Lung (tissue), 12 donors: Measurements from ENCODE around the gene SYNPO2. TPM values are rescaled to one million over a fixed set of nuclear protein-coding genes. Genes with fewer than 3 reads are reported as not detected.

Source experiments
- ATAC-seq: fragments of 200-7000 bp; cut with Tn5 transposase; one replicate; pipeline ENCODE4 v1.9.1; 2020; ENCODE audit warnings: moderate number of reproducible peaks; ENCODE audit not compliant: insufficient read depth, low FRiP score
- DNase-seq, 3 donors: peaks; one replicate each; pipeline ENCODE4 v3.0.0-alpha.2; 2013 to 2017
- H3K27ac ChIP-seq, 2 donors: one replicate each; pipeline ENCODE4 v1.5.1; 2013; ENCODE audit warnings: mild to moderate bottlenecking in 2 of 2, moderate library complexity in 2 of 2, control low read depth in 1 of 2, inconsistent platforms in 1 of 2, low read depth in 1 of 2, low read length in 1 of 2
- H3K27me3 ChIP-seq, 3 donors: one replicate each; pipeline ENCODE4 v1.5.1; 2013; ENCODE audit warnings: low read length in 2 of 3; ENCODE audit not compliant: control insufficient read depth in 3 of 3, insufficient read depth in 3 of 3
- H3K36me3 ChIP-seq, 4 donors: one replicate each; pipeline ENCODE4 v1.5.1; 2013; ENCODE audit warnings: low read length in 4 of 4, mild to moderate bottlenecking in 1 of 4, moderate library complexity in 1 of 4; ENCODE audit not compliant: control insufficient read depth in 4 of 4, insufficient read depth in 4 of 4
- H3K4me1 ChIP-seq, 5 donors: one replicate each; pipeline ENCODE4 v1.5.1; 2013; ENCODE audit warnings: low read length in 5 of 5, mild to moderate bottlenecking in 2 of 5, moderate library complexity in 1 of 5; ENCODE audit not compliant: control insufficient read depth in 5 of 5, insufficient read depth in 5 of 5
- H3K4me3 ChIP-seq: one replicate; pipeline ENCODE4 v1.5.1; 2013; ENCODE audit warnings: mild to moderate bottlenecking, control low read depth, moderate library complexity
- H3K9ac ChIP-seq, 2 donors: one replicate each; pipeline ENCODE4 v1.5.1; 2013; ENCODE audit warnings: low read length in 2 of 2, control low read depth in 1 of 2; ENCODE audit not compliant: insufficient read depth in 1 of 2
- H3K9me3 ChIP-seq, 4 donors: one replicate each; pipeline ENCODE4 v1.5.1; 2013; ENCODE audit warnings: low read length in 3 of 4, mild to moderate bottlenecking in 1 of 4, moderate library complexity in 1 of 4; ENCODE audit not compliant: control insufficient read depth in 4 of 4, insufficient read depth in 3 of 4
- WGBS, 2 donors: extraction: QIAGEN DNeasy Blood & Tissue Kit; methylation state at CpG; one replicate each; pipeline ENCODE4 v1.1.7; 2013; 5-methylcytosine and 5-hydroxymethylcytosine counted together
- polyA plus RNA-seq, 2 donors: library from polyadenylated mRNA; stranded (reverse); fragments of 200-250 nt; gene quantifications; one replicate each; pipeline ENCODE4 v1.2.1, GENCODE V29; 2013
- total RNA-seq, 2 donors: library from RNA; depleted of rRNA in 1 of 2; stranded (reverse); fragments of >200 nt in 1 of 2; gene quantifications; one replicate each; pipeline ENCODE4 v1.2.1, GENCODE V29; 2014 to 2021
- TF ChIP-seq, protein P1 (sequence below): IDR thresholded peaks from 2 replicates; pipeline ENCODE4 v1.5.1; 2012; ENCODE audit warnings: mild to moderate bottlenecking; ENCODE audit errors: control extremely low read depth, extremely low read depth
- donor health status: control.
- donor health status: control.
- donor health status: Bipolar disorder and iron deficiency.
- donor health status: healthy.
- donor health status: DM: yes; HTN: yes; CAD: no.

The SYNPO2 gene
- total and polyA plus RNA-seq, 4 donors = 3.5 to 27.6 (median 10.1) TPM

DNA sequence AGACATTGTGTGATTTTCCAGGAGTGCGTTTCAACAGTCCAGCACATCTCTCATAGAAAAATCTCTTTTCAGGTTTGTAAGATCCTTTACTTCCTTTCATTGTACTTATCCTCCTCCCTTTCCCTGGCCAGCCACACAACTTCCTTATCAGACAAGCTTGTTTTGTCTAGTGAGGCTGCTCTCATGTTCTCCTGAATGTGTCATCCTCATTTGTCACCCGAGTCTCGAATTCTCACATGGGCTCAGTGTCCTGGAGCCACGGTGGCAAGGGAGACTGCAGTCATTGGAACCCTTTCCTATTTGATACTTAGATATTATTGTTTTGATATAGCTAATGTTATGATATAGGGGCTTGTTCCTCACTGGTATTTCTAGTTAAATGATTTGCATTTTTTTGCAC is 16.9 kb downstream of the SYNPO2 start:
- DNase-seq (no peak), ATAC-seq (no peak)
- Histone ChIP-seq H3K9ac (no peak overlapping the region), H3K27ac (peak overlapping the region in 1 of 2 donors; percentile 91), H3K9me3 (no peaks in the 10 kb centered on the region), H3K36me3 (no peaks in the 10 kb centered on the region), H3K4me3 (no peak overlapping the region), H3K4me1 (peaks cover 0 to 20% (median 8%) of the 10 kb centered on the region in 5 donors), H3K27me3 (no peaks in the 10 kb centered on the region)
- 49 to 66% methylated on average over 4 of the region's 4 CpGs for WGBS, 2 donors
- TF ChIP-seq, protein P1, sequence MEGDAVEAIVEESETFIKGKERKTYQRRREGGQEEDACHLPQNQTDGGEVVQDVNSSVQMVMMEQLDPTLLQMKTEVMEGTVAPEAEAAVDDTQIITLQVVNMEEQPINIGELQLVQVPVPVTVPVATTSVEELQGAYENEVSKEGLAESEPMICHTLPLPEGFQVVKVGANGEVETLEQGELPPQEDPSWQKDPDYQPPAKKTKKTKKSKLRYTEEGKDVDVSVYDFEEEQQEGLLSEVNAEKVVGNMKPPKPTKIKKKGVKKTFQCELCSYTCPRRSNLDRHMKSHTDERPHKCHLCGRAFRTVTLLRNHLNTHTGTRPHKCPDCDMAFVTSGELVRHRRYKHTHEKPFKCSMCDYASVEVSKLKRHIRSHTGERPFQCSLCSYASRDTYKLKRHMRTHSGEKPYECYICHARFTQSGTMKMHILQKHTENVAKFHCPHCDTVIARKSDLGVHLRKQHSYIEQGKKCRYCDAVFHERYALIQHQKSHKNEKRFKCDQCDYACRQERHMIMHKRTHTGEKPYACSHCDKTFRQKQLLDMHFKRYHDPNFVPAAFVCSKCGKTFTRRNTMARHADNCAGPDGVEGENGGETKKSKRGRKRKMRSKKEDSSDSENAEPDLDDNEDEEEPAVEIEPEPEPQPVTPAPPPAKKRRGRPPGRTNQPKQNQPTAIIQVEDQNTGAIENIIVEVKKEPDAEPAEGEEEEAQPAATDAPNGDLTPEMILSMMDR = no peak

DNA sequence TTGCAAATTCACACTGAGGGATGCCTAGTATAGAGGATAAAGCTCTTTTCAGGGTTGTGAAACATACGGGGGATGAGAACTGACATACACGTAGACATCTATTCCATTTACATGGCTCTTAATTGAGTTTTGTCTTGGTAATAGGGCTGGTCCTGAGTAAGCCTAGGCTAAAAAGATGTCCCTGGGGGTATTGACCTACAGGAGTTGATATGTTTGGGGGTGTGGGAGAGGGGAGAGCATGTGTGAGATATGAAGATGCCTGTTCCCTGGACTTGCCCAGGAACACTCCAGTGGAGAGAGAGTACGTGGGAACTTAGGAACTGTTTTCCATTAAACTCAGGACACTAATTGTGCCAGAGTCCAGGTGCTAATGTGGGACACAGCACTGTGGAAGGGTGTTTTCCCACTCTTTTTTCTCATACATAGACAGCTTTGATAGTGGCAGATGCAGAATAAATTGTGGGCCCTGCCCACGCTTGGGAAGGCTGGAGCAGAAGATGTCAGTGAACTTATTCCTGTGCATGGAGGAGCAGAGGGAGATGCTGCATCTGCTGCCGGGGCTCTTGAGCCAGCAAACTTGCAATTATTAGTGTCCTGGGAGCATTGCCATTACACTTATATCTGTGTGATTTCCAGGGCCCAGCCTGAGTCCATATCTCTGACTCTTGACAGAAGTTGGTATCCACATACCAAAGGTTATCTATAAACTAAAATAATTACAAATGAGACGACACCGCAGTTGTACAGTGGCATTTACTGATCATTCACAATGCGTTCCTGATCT is 20.7 kb downstream of the SYNPO2 start:
- no peaks in the 10 kb centered on the region for H3K27me3 ChIP-seq
- ATAC-seq (no peak), DNase-seq (peak; percentile 36 to 67 (median 39))
- 76 to 78% methylated on average over 8 of the region's 8 CpGs for WGBS, 2 donors
- H3K27ac ChIP-seq = peak overlapping the region in 1 of 2 donors; percentile 78
- TF ChIP-seq, protein P1 = no peak
- no peak overlapping the region for H3K9ac ChIP-seq
- H3K9me3 ChIP-seq = no peaks in the 10 kb centered on the region
- peaks cover 0 to 19% (median 6%) of the 10 kb centered on the region in 5 donors for H3K4me1 ChIP-seq
- H3K4me3 ChIP-seq = no peak overlapping the region
- no peaks in the 10 kb centered on the region for H3K36me3 ChIP-seq

DNA sequence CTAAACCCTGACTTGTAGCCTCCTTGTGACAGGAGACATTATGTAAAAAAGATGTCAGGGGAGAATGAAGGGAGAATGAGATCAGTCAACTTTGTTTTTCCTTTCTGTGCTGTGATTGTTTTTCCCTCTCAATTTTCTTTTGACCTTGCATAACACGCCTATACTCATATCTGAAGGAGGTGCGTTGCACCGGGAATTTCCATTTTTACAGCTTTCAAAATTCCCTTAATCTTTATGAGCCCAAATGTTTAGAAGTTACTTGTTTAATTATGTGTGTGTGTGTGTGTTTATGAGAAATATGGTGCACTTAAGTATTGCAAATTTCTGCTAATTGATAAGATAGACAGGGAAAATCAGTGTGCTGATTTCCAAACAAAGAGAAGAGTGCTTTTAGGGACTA is 21.6 kb downstream of the SYNPO2 start:
- Histone ChIP-seq H3K4me3 (no peak overlapping the region), H3K9me3 (no peaks in the 10 kb centered on the region), H3K9ac (no peak overlapping the region), H3K27me3 (no peaks in the 10 kb centered on the region), H3K36me3 (no peaks in the 10 kb centered on the region), H3K27ac (peak overlapping the region in 1 of 2 donors; percentile 78), H3K4me1 (peaks cover 0 to 14% (median 5%) of the 10 kb centered on the region in 5 donors)
- WGBS, 2 donors = 63 to 80% methylated on average over 3 of the region's 3 CpGs
- TF ChIP-seq, protein P1 = no peak
- DNase-seq (no peak), ATAC-seq (no peak)
